GM12873 (cell line): ENCODE data around the gene KLHL8.

Source experiments
- TF ChIP-seq, protein P1 (sequence below): IDR thresholded peaks from 2 replicates; pipeline ENCODE4 v1.5.1; 2012; ENCODE audit warnings: low read depth, mild to moderate bottlenecking, moderate library complexity, low read length, control low read depth; ENCODE audit not compliant: insufficient read depth; ENCODE audit errors: missing control alignments

The KLHL8 gene

DNA sequence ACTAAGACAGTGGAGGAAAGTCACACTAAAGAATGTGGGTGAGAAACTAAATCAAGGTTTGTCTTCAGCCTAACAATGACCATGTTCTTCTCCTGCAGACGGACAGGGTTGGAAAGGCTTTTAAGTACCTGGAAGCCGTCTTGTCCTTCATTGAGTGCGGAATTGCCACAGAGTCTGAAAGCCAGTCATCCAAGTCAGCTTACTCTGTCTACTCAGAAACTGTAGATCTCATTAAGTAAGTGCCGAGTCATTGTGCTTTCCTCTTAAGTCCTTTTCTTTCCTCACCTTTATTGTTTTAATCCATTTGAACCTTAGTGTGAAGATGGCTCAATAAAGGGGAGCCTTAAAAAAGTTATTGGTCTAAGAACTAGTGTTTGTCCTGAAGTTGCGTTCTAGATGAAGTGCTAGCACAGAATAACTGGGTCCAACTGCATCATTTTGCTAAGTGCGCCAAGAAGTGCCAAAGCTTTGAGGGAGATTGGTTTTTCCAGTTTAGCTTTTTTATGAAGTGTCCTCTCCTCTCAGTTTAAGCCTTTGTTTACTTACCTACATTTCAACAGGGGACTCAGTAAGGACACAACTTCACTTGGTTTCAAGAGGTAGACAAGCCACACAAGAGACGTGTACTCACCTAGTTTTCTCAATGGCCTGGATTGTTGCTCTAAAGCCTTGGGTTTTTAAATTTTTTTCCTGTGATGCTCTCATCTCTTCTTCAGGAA, 89.3 kb downstream of the KLHL8 start:
- TF ChIP-seq, protein P1, sequence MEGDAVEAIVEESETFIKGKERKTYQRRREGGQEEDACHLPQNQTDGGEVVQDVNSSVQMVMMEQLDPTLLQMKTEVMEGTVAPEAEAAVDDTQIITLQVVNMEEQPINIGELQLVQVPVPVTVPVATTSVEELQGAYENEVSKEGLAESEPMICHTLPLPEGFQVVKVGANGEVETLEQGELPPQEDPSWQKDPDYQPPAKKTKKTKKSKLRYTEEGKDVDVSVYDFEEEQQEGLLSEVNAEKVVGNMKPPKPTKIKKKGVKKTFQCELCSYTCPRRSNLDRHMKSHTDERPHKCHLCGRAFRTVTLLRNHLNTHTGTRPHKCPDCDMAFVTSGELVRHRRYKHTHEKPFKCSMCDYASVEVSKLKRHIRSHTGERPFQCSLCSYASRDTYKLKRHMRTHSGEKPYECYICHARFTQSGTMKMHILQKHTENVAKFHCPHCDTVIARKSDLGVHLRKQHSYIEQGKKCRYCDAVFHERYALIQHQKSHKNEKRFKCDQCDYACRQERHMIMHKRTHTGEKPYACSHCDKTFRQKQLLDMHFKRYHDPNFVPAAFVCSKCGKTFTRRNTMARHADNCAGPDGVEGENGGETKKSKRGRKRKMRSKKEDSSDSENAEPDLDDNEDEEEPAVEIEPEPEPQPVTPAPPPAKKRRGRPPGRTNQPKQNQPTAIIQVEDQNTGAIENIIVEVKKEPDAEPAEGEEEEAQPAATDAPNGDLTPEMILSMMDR, result no peak

GRCh38 chr4:87129681-87130080, 90.7 kb downstream of the KLHL8 start:
- TF ChIP-seq, protein P1, result no peak

- TF ChIP-seq, protein P1, result no peak
Measured at GRCh38 chr4:87128006-87128705, 92.3 kb downstream of the KLHL8 start.

- TF ChIP-seq, protein P1, result no peak
Measured at GRCh38 chr4:87126056-87126455, 94.4 kb downstream of the KLHL8 start.

- TF ChIP-seq, protein P1, result no peak
Measured at GRCh38 chr4:87122252-87122651, 98.2 kb downstream of the KLHL8 start.

DNA sequence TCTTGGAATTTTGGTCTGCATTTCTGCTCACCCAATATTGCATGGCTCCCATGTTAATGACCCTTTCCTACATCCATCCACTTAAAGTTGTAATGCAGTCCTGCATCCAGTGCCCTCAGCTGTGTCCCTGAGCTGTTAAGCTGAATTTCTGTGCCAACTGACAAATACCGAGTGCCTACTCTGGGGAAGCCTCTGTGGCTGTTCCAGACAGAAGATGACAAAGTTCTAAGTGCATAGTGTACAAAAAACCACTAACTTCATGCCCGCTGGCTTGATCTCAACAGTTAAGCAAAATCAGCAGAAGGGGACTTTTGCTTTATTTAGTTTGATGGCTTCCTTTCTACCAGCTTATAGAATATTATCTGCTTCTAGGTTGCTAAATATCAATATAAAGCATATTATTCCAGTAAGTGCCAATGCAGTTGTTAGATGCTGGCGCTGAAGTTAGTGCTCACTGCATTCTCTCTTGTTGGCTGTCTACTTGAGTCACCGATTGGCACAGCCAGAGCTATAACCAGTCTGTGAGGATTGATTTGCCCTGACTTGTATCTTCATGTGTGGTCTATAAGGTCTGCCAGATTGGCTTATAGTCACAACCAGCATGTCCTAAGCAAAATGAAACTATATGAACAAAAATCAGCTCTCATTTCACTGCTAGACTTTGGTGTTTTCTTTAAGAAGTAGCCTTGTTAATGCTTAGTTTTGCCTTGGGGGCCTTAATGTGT, 98.9 kb downstream of the KLHL8 start:
- TF ChIP-seq, protein P1, result no peak
